ENCODE measurements around the gene SLC1A2. TPM values are rescaled to one million over a fixed set of nuclear protein-coding genes. Genes with fewer than 3 reads are reported as not detected.

Gene SLC1A2
- total RNA-seq, 1 donor from 2014 or later = 0.07 TPM

GRCh38 chr11:35367491-35367890, 51.9 kb downstream of the SLC1A2 start:
- Mint-ChIP-seq H3K27ac (no peak overlapping the region), H3K4me1 (ENCODE audit: low read depth) (no peaks in the 10 kb centered on the region), H3K27me3 (peaks cover 23% of the 10 kb centered on the region), H3K4me3 (ENCODE audit: low read depth) (no peak overlapping the region), H3K9me3 (ENCODE audit: low read depth) (no peaks in the 10 kb centered on the region), H3K36me3 (ENCODE audit: insufficient read depth) (no peaks in the 10 kb centered on the region)
- no peak for TF ChIP-seq CTCF (IDR thresholded peaks at IDR 0.05; ENCODE audit: unreplicated experiment)
- DNase-seq (ENCODE audit: low spot score, unreplicated experiment) = no peak

DNA sequence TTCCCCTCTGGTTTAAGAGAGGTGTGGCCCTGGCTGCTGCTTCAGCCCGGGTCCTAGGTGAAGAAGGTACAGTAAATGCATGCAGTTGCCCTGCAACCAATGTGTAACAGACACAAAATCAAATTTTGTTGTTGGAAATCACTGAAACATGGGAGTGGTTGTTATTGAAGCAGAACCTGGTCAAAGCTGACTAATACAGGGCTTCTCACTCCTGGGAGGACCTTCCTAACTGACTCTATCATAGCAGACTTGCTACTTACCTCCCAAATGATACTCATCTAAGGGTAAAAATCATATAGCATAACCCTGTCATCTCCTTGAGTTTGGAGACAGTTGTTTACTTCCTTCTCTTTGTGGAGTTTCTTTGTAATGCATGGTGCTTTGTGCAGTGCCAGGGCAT, 52.6 kb downstream of the SLC1A2 start:
- H3K4me3 Mint-ChIP-seq (ENCODE audit: low read depth) = no peak overlapping the region
- TF ChIP-seq CTCF (IDR thresholded peaks at IDR 0.05; ENCODE audit: unreplicated experiment) = no peak
- peaks cover 23% of the 10 kb centered on the region for H3K27me3 Mint-ChIP-seq
- no peaks in the 10 kb centered on the region for H3K36me3 Mint-ChIP-seq (ENCODE audit: insufficient read depth)
- H3K9me3 Mint-ChIP-seq (ENCODE audit: low read depth) = no peaks in the 10 kb centered on the region
- DNase-seq (ENCODE audit: low spot score, unreplicated experiment) = no peak
- H3K4me1 Mint-ChIP-seq (ENCODE audit: low read depth) = no peaks in the 10 kb centered on the region
- H3K27ac Mint-ChIP-seq = no peak overlapping the region

GRCh38 chr11:35365961-35366360, 53.4 kb downstream of the SLC1A2 start:
- H3K9me3 Mint-ChIP-seq (ENCODE audit: low read depth) = no peaks in the 10 kb centered on the region

GRCh38 chr11:35365395-35365794, 54.0 kb downstream of the SLC1A2 start:
- Mint-ChIP-seq H3K4me1 (ENCODE audit: low read depth) (no peaks in the 10 kb centered on the region), H3K4me3 (ENCODE audit: low read depth) (no peak overlapping the region), H3K27me3 (peaks cover 16% of the 10 kb centered on the region), H3K36me3 (ENCODE audit: insufficient read depth) (no peaks in the 10 kb centered on the region), H3K9me3 (ENCODE audit: low read depth) (no peaks in the 10 kb centered on the region), H3K27ac (no peak overlapping the region)
- no peak for DNase-seq (ENCODE audit: low spot score, unreplicated experiment)
- no peak for TF ChIP-seq CTCF (IDR thresholded peaks at IDR 0.05; ENCODE audit: unreplicated experiment)

More at GRCh38 chr11:35365961-35366360, 53.4 kb downstream of the SLC1A2 start:
- no peak for TF ChIP-seq CTCF (IDR thresholded peaks at IDR 0.05; ENCODE audit: unreplicated experiment)
- no peaks in the 10 kb centered on the region for H3K36me3 Mint-ChIP-seq (ENCODE audit: insufficient read depth)
- H3K27me3 Mint-ChIP-seq = peaks cover 20% of the 10 kb centered on the region
- H3K4me1 Mint-ChIP-seq (ENCODE audit: low read depth) = no peaks in the 10 kb centered on the region
- no peak overlapping the region for H3K4me3 Mint-ChIP-seq (ENCODE audit: low read depth)
- no peak overlapping the region for H3K27ac Mint-ChIP-seq
- DNase-seq (ENCODE audit: low spot score, unreplicated experiment) = no peak

- DNase-seq (ENCODE audit: low spot score, unreplicated experiment) = no peak
- no peak for TF ChIP-seq CTCF (IDR thresholded peaks at IDR 0.05; ENCODE audit: unreplicated experiment)
- H3K36me3 Mint-ChIP-seq (ENCODE audit: insufficient read depth) = no peaks in the 10 kb centered on the region
- H3K27me3 Mint-ChIP-seq = peaks cover 16% of the 10 kb centered on the region
- no peaks in the 10 kb centered on the region for H3K4me1 Mint-ChIP-seq (ENCODE audit: low read depth)
- H3K9me3 Mint-ChIP-seq (ENCODE audit: low read depth) = no peaks in the 10 kb centered on the region
- H3K27ac Mint-ChIP-seq = no peak overlapping the region
- no peak overlapping the region for H3K4me3 Mint-ChIP-seq (ENCODE audit: low read depth)
Measured at GRCh38 chr11:35363854-35364780, 55.2 kb downstream of the SLC1A2 start.
